Lower leg skin (tissue), 3 donors: ENCODE results near the gene RNF151.

Source experiments
- POLR2A ChIP-seq, 2 donors: fragments of 450-650 bp; IDR thresholded peaks; one replicate each; pipeline ENCODE4 v1.6.1; 2016 to 2017; ENCODE audit warnings: antibody characterized with exemption in 2 of 2, mild to moderate bottlenecking in 1 of 2, moderate library complexity in 1 of 2
- TF ChIP-seq, protein P1 (sequence below), 3 donors: fragments of 450-650 bp; IDR thresholded peaks; one replicate each; pipeline ENCODE4 v1.5.1; 2016; ENCODE audit warnings: antibody characterized with exemption in 3 of 3, mild to moderate bottlenecking in 3 of 3, moderate library complexity in 2 of 3

DNA sequence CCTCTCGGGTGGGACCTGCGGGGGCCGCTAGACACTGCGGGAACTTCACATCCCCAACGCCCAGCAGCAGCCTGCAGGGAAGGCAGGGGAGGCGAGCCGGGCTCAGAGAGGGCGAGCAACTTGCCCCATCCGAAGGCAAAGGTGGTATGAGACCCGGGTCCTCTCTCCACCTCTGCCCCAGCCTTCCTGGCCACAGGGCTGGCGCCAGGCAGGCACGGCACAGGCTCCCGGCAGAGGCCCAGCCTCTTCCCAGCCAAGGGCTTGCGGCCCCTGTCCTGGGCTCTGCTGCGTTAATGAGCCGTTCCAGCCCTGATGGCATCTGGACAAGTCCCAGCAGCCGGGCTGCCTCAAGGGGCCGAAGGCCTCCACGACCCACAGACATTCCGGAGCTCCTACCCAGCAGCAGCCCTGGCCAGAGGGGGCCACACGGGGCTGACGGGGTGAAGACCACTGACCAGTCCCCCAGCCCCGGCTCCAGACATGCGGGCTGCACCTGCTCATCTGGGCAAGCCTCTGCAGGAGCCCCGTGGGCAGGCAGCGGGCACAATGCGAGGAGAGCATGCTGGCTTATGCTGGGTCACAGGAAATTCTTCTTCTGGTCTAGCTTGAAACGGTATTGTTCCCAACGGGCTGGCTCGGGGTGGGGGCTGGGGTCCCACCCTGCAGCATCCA, 47.2 kb upstream of the RNF151 start:
- TF ChIP-seq, protein P1, sequence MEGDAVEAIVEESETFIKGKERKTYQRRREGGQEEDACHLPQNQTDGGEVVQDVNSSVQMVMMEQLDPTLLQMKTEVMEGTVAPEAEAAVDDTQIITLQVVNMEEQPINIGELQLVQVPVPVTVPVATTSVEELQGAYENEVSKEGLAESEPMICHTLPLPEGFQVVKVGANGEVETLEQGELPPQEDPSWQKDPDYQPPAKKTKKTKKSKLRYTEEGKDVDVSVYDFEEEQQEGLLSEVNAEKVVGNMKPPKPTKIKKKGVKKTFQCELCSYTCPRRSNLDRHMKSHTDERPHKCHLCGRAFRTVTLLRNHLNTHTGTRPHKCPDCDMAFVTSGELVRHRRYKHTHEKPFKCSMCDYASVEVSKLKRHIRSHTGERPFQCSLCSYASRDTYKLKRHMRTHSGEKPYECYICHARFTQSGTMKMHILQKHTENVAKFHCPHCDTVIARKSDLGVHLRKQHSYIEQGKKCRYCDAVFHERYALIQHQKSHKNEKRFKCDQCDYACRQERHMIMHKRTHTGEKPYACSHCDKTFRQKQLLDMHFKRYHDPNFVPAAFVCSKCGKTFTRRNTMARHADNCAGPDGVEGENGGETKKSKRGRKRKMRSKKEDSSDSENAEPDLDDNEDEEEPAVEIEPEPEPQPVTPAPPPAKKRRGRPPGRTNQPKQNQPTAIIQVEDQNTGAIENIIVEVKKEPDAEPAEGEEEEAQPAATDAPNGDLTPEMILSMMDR (IDR thresholded peaks at IDR 0.05), result no peak
- TF ChIP-seq POLR2A (IDR thresholded peaks at IDR 0.05), result no peak
